OCI-LY7 (cell line): ENCODE measurements around the gene IGFBP3. TPM values are rescaled to one million over a fixed set of nuclear protein-coding genes. Genes with fewer than 3 reads are reported as not detected.

ENCODE experiments used
- BruUV-seq: library from RNA; stranded (reverse); fragments of 400-500 nt; replicated peaks from 2 replicates; lab custom pipeline; 2021; lab: Mats Ljungman, UMichigan
- CTCF ChIA-PET: fragments of 300-600 bp; sonication (Branson Sonifier 250); formaldehyde crosslinking; loops from one replicate; lab custom pipeline; 2022; ENCODE audit warnings: antibody characterized with exemption; ENCODE audit not compliant: unreplicated experiment; lab: Charles Lee
- POLR2A ChIA-PET: fragments of 300-600 bp; sonication (Branson Sonifier 250); formaldehyde crosslinking; loops from one replicate; lab custom pipeline; 2022; ENCODE audit warnings: antibody characterized with exemption; lab: Charles Lee
- DNase-seq: peaks from one replicate; pipeline ENCODE4 v3.0.0-alpha.2; 2015; ENCODE audit warnings: low spot score
- H2AFZ ChIP-seq: fragments of 200-600 bp; sonication (generic), shearing (Covaris generic); 2 replicates; pipeline ENCODE4 v1.6.1; 2014; ENCODE audit warnings: mild to moderate bottlenecking, antibody characterized with exemption, low read length, moderate library complexity
- H3K27ac ChIP-seq: fragments of 200-600 bp; sonication (generic); 2 replicates; pipeline ENCODE4 v1.5.1; 2014; ENCODE audit warnings: mixed run types, low read depth, mild to moderate bottlenecking, moderate library complexity, low read length, inconsistent platforms; ENCODE audit not compliant: poor library complexity, severe bottlenecking
- H3K36me3 ChIP-seq: fragments of 200-600 bp; sonication (generic); 2 replicates; pipeline ENCODE4 v1.6.1; 2014; ENCODE audit warnings: mild to moderate bottlenecking, antibody characterized with exemption, low read length, moderate library complexity, mixed read lengths; ENCODE audit not compliant: insufficient read depth
- H3K4me1 ChIP-seq: fragments of 200-600 bp; sonication (generic); 2 replicates; pipeline ENCODE4 v1.5.1; 2014; ENCODE audit warnings: mild to moderate bottlenecking, low read length; ENCODE audit not compliant: insufficient read depth, poor library complexity, severe bottlenecking
- H3K4me2 ChIP-seq: fragments of 200-600 bp; sonication (generic); 2 replicates; pipeline ENCODE4 v1.6.1; 2014; ENCODE audit warnings: mild to moderate bottlenecking, low read length
- H3K4me3 ChIP-seq: fragments of 200-600 bp; sonication (generic); 2 replicates; pipeline ENCODE4 v1.5.1; 2014; ENCODE audit warnings: mild to moderate bottlenecking, low read depth, low read length; ENCODE audit not compliant: poor library complexity, severe bottlenecking
- H3K79me2 ChIP-seq: fragments of 200-600 bp; sonication (generic); 2 replicates; pipeline ENCODE4 v1.6.1; 2016; ENCODE audit warnings: low read depth, mild to moderate bottlenecking, low read length, moderate library complexity, mixed read lengths; ENCODE audit not compliant: insufficient read depth
- H3K9me2 ChIP-seq: fragments of 200-600 bp; sonication (generic); 2 replicates; pipeline ENCODE4 v1.6.1; 2016; ENCODE audit warnings: mild to moderate bottlenecking, low read length, mixed read lengths; ENCODE audit not compliant: insufficient read depth
- H3K9me3 ChIP-seq: fragments of 200-600 bp; sonication (generic); 2 replicates; pipeline ENCODE4 v1.6.1; 2014; ENCODE audit warnings: mild to moderate bottlenecking, mixed run types, low read length, mixed read lengths
- H4K20me1 ChIP-seq: fragments of 200-600 bp; sonication (generic); 2 replicates; pipeline ENCODE4 v1.6.1; 2014; ENCODE audit warnings: mild to moderate bottlenecking, antibody characterized with exemption, low read length, moderate library complexity, mixed read lengths; ENCODE audit not compliant: insufficient read depth
- CTCF ChIP-seq: fragments of 200-600 bp; sonication (generic); conservative IDR thresholded peaks from 2 replicates; pipeline ENCODE4 v1.5.1; 2014; ENCODE audit warnings: mild to moderate bottlenecking, antibody characterized with exemption, low read length, moderate library complexity, mixed read lengths
- EZH2phosphoT487 ChIP-seq: fragments of 200-600 bp; sonication (generic); IDR thresholded peaks from 2 replicates; pipeline ENCODE4 v1.6.1; 2018; ENCODE audit warnings: low read depth, borderline replicate concordance, mild to moderate bottlenecking, mixed run types, antibody characterized with exemption, low read length, moderate library complexity, mixed read lengths
- intact Hi-C: fragments of 100-400 bp; cut with micrococcal nuclease; formaldehyde crosslinking; loops from one replicate; pipeline ENCODE4 v1.10.0; 2022; ENCODE audit not compliant: unreplicated experiment
- total RNA-seq, 2 experiments: library from RNA; depleted of rRNA in 1 of 2; stranded (reverse); fragments of >200 nt in 1 of 2; shearing (Covaris generic) in 1 of 2; gene quantifications; 2 replicates each; pipeline ENCODE4 v1.2.3, GENCODE V29; 2014 to 2022

The IGFBP3 gene
- total RNA-seq, 2 experiments from 2014 or later, result not detected

- Histone ChIP-seq H3K4me3 (no peak overlapping the region), H3K36me3 (no peaks in the 10 kb centered on the region), H3K79me2 (no peaks in the 10 kb centered on the region), H3K27ac (no peak overlapping the region), H3K9me3 (no peaks in the 10 kb centered on the region), H4K20me1 (no peaks in the 10 kb centered on the region), H3K9me2 (no peaks in the 10 kb centered on the region), H3K4me2 (no peak overlapping the region), H3K4me1 (no peaks in the 10 kb centered on the region), H2AFZ (no peak overlapping the region)
- no TSS peak for BruUV-seq
- TF ChIP-seq EZH2phosphoT487 (no peak), CTCF (no peak)
- no peak for DNase-seq
- ChIA-PET POLR2A (interaction anchor here (0.6 kb wide), 1 partner anchor 1712 kb away, joined by 5 read pairs; the partner anchor contains the start of gene YKT6), CTCF (no interaction called here)
- intact Hi-C loops, result loop anchor here (10.0 kb wide), 1 partner anchor 1342 kb away; no protein-coding TSS in a partner anchor
These were observed 8.1 kb downstream of the IGFBP3 start for GRCh38 chr7:45912972-45913371.

- no peak overlapping the region for H3K4me2 ChIP-seq
- no peaks in the 10 kb centered on the region for H3K36me3 ChIP-seq
- no TSS peak for BruUV-seq
- no peak overlapping the region for H3K4me3 ChIP-seq
- H2AFZ ChIP-seq, result no peak overlapping the region
- CTCF ChIA-PET, result no interaction called here
- POLR2A ChIA-PET, result no interaction called here
- H3K9me2 ChIP-seq, result no peaks in the 10 kb centered on the region
- TF ChIP-seq CTCF (no peak), EZH2phosphoT487 (no peak)
- no peaks in the 10 kb centered on the region for H3K4me1 ChIP-seq
- no peaks in the 10 kb centered on the region for H3K9me3 ChIP-seq
- no peaks in the 10 kb centered on the region for H3K79me2 ChIP-seq
- no peaks in the 10 kb centered on the region for H4K20me1 ChIP-seq
- H3K27ac ChIP-seq, result no peak overlapping the region
- no peak for DNase-seq
- intact Hi-C loops, result loop anchor here (10.0 kb wide), 1 partner anchor 1343 kb away; no protein-coding TSS in a partner anchor
These were observed 9.8 kb downstream of the IGFBP3 start for GRCh38 chr7:45911311-45911710.

- no peak for DNase-seq
- Histone ChIP-seq H3K9me2 (no peaks in the 10 kb centered on the region), H3K4me3 (no peak overlapping the region), H3K79me2 (no peaks in the 10 kb centered on the region), H3K27ac (no peak overlapping the region), H3K36me3 (no peaks in the 10 kb centered on the region), H2AFZ (no peak overlapping the region), H3K9me3 (no peaks in the 10 kb centered on the region), H3K4me1 (no peaks in the 10 kb centered on the region), H3K4me2 (no peak overlapping the region), H4K20me1 (no peaks in the 10 kb centered on the region)
- TF ChIP-seq EZH2phosphoT487 (no peak), CTCF (no peak)
- ChIA-PET CTCF (no interaction called here), POLR2A (no interaction called here)
- intact Hi-C loops, result loop anchor here (10.0 kb wide), 1 partner anchor 1344 kb away; no protein-coding TSS in a partner anchor
- BruUV-seq, result no TSS peak
These were observed 10.2 kb downstream of the IGFBP3 start for GRCh38 chr7:45910855-45911254.
